HG03571 (cell line): Measurements from ENCODE around the gene TOM1L1.

Experiments used
- ATAC-seq: cut with Tn5 transposase; IDR thresholded peaks from one replicate; pipeline ENCODE4 v1.9.1; 2021; ENCODE audit not compliant: unreplicated experiment

TOM1L1 gene

GRCh38 chr17:54990118-54990517 lies 89.5 kb downstream of the TOM1L1 start:
- no peak for ATAC-seq

- no peak for ATAC-seq
Measured at GRCh38 chr17:54991567-54991966, 90.9 kb downstream of the TOM1L1 start.

- no peak for ATAC-seq
Measured at GRCh38 chr17:54992797-54993639, 92.4 kb downstream of the TOM1L1 start.

- ATAC-seq, result no peak
Measured at GRCh38 chr17:54996441-54996840, 95.8 kb downstream of the TOM1L1 start.

GRCh38 chr17:55002458-55002857 lies 101.8 kb downstream of the TOM1L1 start:
- ATAC-seq, result no peak

- no peak for ATAC-seq
Measured at GRCh38 chr17:55004484-55004883, 103.8 kb downstream of the TOM1L1 start.

GRCh38 chr17:55005520-55005919 lies 104.9 kb downstream of the TOM1L1 start:
- no peak for ATAC-seq
